Adrenal gland (tissue), 12 donors: ENCODE measurements around the gene TPK1. TPM values are rescaled to one million over a fixed set of nuclear protein-coding genes. Genes with fewer than 3 reads are reported as not detected.
"Not testable (repeated sequence)": the region's sequence is repeated elsewhere in the genome, so short reads cannot be mapped to it uniquely, and the experiment has no call there.

Source experiments
- DNase-seq, 7 donors: peaks; one replicate each; pipeline ENCODE4 v3.0.0-alpha.2; 2019 to 2020
- H3K27ac ChIP-seq, 5 donors: fragments of 200-600 bp; sonication (generic) in 4 of 5; 1 replicate in 3 of 5; 2 replicates in 2 of 5; pipeline versions ENCODE4 v1.5.1 to v1.8.0; 2016 to 2020; ENCODE audit warnings: mild to moderate bottlenecking in 1 of 5
- H3K27me3 ChIP-seq: fragments of 200-600 bp; 2 replicates; pipeline ENCODE4 v1.8.0; 2021
- H3K36me3 ChIP-seq, 2 donors: fragments of 200-600 bp; replicated peaks in 1 of 2; 1 replicate in 1 of 2; 2 replicates in 1 of 2; pipeline versions ENCODE4 v1.5.1 to v1.8.0; 2018 to 2022
- H3K4me1 ChIP-seq, 2 donors: fragments of 200-600 bp; replicated peaks in 1 of 2; 1 replicate in 1 of 2; 2 replicates in 1 of 2; pipeline versions ENCODE4 v1.5.1 to v1.8.0; 2018 to 2021
- H3K4me3 ChIP-seq, 4 donors: fragments of 200-600 bp; sonication (generic) in 3 of 4; one replicate each; pipeline ENCODE4 v1.5.1; 2016 to 2018
- H3K9me3 ChIP-seq, 3 donors: fragments of 200-600 bp; sonication (generic) in 1 of 3; replicated peaks in 1 of 3; 1 replicate in 2 of 3; 2 replicates in 1 of 3; pipeline versions ENCODE4 v1.5.1 to v1.8.0; 2016 to 2021
- CTCF ChIP-seq, 6 experiments: fragments of 450-650 bp in 4 of 6; fragments of 200-600 bp in 2 of 6; sonication (generic) in 1 of 6; IDR thresholded peaks; 1 replicate in 5 of 6; 2 replicates in 1 of 6; pipeline versions ENCODE4 v1.5.1 to v1.8.0; 2016 to 2021; ENCODE audit warnings: antibody characterized with exemption in 6 of 6, mild to moderate bottlenecking in 2 of 6, moderate library complexity in 1 of 6
- POLR2A ChIP-seq, 2 donors: fragments of 450-650 bp; IDR thresholded peaks; one replicate each; pipeline ENCODE4 v1.6.1; 2017; ENCODE audit warnings: antibody characterized with exemption in 2 of 2, mild to moderate bottlenecking in 2 of 2, moderate library complexity in 1 of 2
- WGBS, 4 donors: extraction: QIAGEN DNeasy Blood & Tissue Kit in 2 of 4; methylation state at CpG; one replicate each; pipeline versions ENCODE4 v1.1.5 to v1.1.7; 2013 to 2017; 5-methylcytosine and 5-hydroxymethylcytosine counted together
- intact Hi-C, 2 donors: fragments of 100-400 bp; cut with DNase I; formaldehyde crosslinking; loops; one replicate each; pipeline versions ENCODE4 v1.14.1 to v1.15.0; 2022 to 2023
- polyA plus RNA-seq, 3 donors: library from polyadenylated mRNA; stranded (reverse); fragments of 200-250 nt in 2 of 3; fragments of 350-450 nt in 1 of 3; fragmentation: Illumina TruSeq in 1 of 3; extraction: RNeasy Lipid Tissue Mini Kit (QIAGEN cat#74804) in 1 of 3; gene quantifications; one replicate each; pipeline ENCODE4 v1.2.3, GENCODE V29; 2013 to 2014
- total RNA-seq, 9 donors: library from RNA; depleted of rRNA in 4 of 9; stranded (reverse); fragments of >200 nt in 4 of 9; fragments of 120-200 nt in 1 of 9; fragmentation: NEBNext Ultra II Directional in 1 of 9; extraction: Animal tissue kit (Norgen Biotek cat#: 25700) in 1 of 9; gene quantifications; one replicate each; pipeline versions ENCODE4 v1.1.0 to v1.2.4, GENCODE V29; 2013 to 2023
- donor health status: healthy with polysubstance abuse.
- donor health status: Bipolar disorder and iron deficiency.
- donor health status: DM: yes; HTN: yes; CAD: no.
- donor health status: DM: no; HTN: no; CAD: no.
- donor health status: DM: no; HTN: no; CAD: no.
- donor health status: DM: yes; HTN: yes; CAD: no.

The TPK1 gene
- total and polyA plus RNA-seq, 12 donors: 3.7 to 10.6 (median 9.6) TPM

DNA sequence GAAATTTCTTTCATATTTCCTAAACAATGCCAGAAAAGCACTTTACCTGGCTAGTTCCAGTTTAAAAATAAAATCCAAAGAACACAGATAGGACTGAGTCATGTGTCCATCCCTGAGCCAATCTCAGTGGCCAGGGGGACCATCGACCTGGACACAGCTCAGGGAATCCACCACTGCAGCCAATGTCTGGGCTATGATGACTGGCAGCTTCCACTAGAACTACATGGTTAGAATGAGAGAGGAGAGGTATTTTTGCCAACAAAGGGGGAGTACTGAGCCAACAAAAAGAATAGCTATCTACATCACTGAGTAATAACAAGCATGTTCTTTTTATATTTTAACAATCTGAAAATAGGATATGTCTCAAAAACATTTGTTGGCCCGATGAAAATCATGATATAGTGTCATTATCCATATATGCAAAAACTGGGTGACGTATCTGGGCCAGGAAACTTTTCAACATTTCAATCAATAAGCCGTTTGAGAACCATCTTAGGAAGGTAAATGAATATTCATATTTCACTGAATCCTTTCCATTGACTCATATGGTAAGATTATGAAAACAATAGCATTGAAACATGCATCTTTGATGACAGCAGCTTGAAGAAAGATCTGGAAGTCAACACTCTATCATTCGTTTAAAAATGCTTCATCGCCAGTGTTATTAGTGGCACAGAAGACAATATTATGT, 104.0 kb downstream of the TPK1 start:
- intact Hi-C loops: no loop called here
- 79 to 84% (median 82%) methylated on average over 6 of the region's 6 CpGs for WGBS, 4 donors

DNA sequence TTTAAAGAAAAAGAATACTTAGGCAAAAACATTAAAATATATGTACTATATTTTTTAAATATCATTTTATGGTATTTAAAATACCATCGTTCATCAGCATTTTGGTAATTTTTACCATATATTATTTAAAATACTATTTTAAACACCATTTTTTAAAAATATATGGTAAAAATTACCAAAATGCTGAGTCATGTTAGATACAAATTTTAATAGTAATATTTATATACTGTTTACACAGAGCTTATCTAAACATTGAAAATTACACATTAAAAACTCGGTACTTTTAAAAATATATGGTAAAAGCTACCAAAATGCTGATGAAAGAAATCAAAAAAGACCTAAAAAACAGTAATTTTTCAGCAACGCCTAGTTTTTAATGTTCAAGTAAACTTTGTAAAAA, 105.6 kb downstream of the TPK1 start:
- TF ChIP-seq POLR2A (IDR thresholded peaks at IDR 0.05): no peak
- no peak for TF ChIP-seq CTCF (IDR thresholded peaks at IDR 0.05)
- Histone ChIP-seq H3K4me3 (no peak overlapping the region), H3K27ac (no peak overlapping the region), H3K27me3 (no peaks in the 10 kb centered on the region), H3K36me3 (no peaks in the 10 kb centered on the region), H3K4me1 (no peaks in the 10 kb centered on the region), H3K9me3 (no peaks in the 10 kb centered on the region)
- intact Hi-C loops: no loop called here
- DNase-seq: no peak
- WGBS, 4 donors: 84 to 88% (median 88%) methylated on average over 3 of the region's 3 CpGs

More for the DNA sequence above, 104.0 kb downstream of the TPK1 start:
- Histone ChIP-seq H3K36me3 (no peaks in the 10 kb centered on the region), H3K9me3 (peaks cover 0 to 6% (median 0%) of the 10 kb centered on the region in 3 donors), H3K27ac (no peak overlapping the region), H3K4me3 (no peak overlapping the region), H3K27me3 (no peaks in the 10 kb centered on the region), H3K4me1 (no peaks in the 10 kb centered on the region)
- DNase-seq: no peak
- TF ChIP-seq POLR2A (IDR thresholded peaks at IDR 0.05) (no peak), CTCF (IDR thresholded peaks at IDR 0.05) (no peak)

DNA sequence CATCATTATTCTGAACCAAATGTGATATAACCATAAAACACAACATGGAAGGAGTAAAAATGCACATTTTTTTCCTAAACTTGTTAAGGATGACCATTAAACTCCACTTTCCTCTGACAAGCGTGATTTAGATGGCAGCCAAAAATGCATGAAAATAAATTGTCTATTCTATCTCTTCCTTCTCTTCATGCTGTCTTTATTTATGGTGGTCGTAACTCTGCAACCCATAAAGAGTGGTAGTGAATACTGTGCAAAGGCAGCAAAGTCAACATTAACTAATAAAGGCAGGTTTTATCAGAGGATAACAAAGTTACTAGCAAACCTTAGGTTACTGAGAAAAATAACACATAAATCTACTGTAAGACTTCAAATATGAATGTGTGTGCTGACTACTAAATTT, 106.6 kb downstream of the TPK1 start:
- TF ChIP-seq POLR2A (IDR thresholded peaks at IDR 0.05) (no peak), CTCF (IDR thresholded peaks at IDR 0.05) (no peak)
- intact Hi-C loops: no loop called here
- no peak overlapping the region for H3K4me3 ChIP-seq
- no peaks in the 10 kb centered on the region for H3K4me1 ChIP-seq
- no peak overlapping the region for H3K27ac ChIP-seq
- no peak for DNase-seq
- H3K9me3 ChIP-seq: no peaks in the 10 kb centered on the region
- H3K36me3 ChIP-seq: no peaks in the 10 kb centered on the region
- no peaks in the 10 kb centered on the region for H3K27me3 ChIP-seq
- WGBS, 4 donors: 67 to 80% (median 71%) methylated on average over 2 of the region's 2 CpGs

DNA sequence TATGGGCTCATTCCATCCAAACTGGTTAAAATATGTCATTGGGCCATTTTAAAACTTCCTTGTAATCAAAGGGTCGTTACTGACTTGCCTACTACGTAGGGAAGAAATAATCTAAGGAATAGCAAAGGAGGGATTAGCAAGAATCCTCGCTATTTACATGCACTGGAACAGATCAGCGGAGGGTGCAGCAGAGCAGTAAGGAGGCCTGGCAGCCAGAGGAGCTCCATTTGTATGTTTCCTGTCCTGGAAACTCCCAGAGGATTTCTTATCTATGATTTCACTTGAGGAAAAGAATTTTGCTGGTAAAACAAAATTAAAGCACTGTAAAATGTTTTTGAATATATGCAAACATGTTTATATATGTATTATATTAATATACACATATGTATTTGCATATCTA, 107.3 kb downstream of the TPK1 start:
- TF ChIP-seq POLR2A (IDR thresholded peaks at IDR 0.05) (no peak), CTCF (IDR thresholded peaks at IDR 0.05) (no peak)
- intact Hi-C loops: no loop called here
- Histone ChIP-seq H3K4me3 (no peak overlapping the region), H3K27ac (no peak overlapping the region), H3K4me1 (no peaks in the 10 kb centered on the region), H3K27me3 (no peaks in the 10 kb centered on the region), H3K36me3 (no peaks in the 10 kb centered on the region), H3K9me3 (no peaks in the 10 kb centered on the region)
- no peak for DNase-seq
- 55 to 73% (median 68%) methylated on average over 4 of the region's 4 CpGs for WGBS, 4 donors

- H3K4me3 ChIP-seq, H3K27ac ChIP-seq, H3K27me3 ChIP-seq, H3K9me3 ChIP-seq, H3K36me3 ChIP-seq, H3K4me1 ChIP-seq, intact Hi-C loops, DNase-seq: not testable (repeated sequence)
- 85 to 89% (median 89%) methylated on average over 3 to 12 of the region's 12 CpGs for WGBS, 4 donors
These were observed 109.0 kb downstream of the TPK1 start for GRCh38 chr7:144726840-144727239.
